Measurements from ENCODE around the gene MACROD2.

- TF ChIP-seq CTCF (IDR thresholded peaks at IDR 0.05) (no peak), POLR2A (IDR thresholded peaks at IDR 0.05) (no peak)
These were observed 510.2 kb downstream of the MACROD2 start for GRCh38 chr20:14505476-14505875.

All from body of pancreas (tissue), 4 donors.